Right cardiac atrium (tissue), 5 donors: ENCODE results near the gene CENPF. TPM values are rescaled to one million over a fixed set of nuclear protein-coding genes. Genes with fewer than 3 reads are reported as not detected.
A peak's percentile ranks its signal among the peaks of the same experiment; 100 is the strongest.
"Not testable (repeated sequence)": the region's sequence is repeated elsewhere in the genome, so short reads cannot be mapped to it uniquely, and the experiment has no call there.

Source experiments
- ATAC-seq, 2 donors: fragments of 200-7000 bp; cut with Tn5 transposase; one replicate each; pipeline versions ENCODE4 v1.8.0 to v1.9.1; 2020; ENCODE audit warnings: moderate library complexity in 2 of 2, mild to moderate bottlenecking in 1 of 2
- DNase-seq, 3 donors: peaks; one replicate each; pipeline ENCODE4 v3.0.0-alpha.2; 2020
- H3K27ac ChIP-seq: one replicate; pipeline ENCODE4 v1.5.1; 2013; ENCODE audit warnings: mild to moderate bottlenecking, low read length, control low read depth, moderate library complexity
- H3K27me3 ChIP-seq: one replicate; pipeline ENCODE4 v1.6.1; 2013; ENCODE audit not compliant: control insufficient read depth, insufficient read depth
- H3K4me1 ChIP-seq: one replicate; pipeline ENCODE4 v1.6.1; 2013; ENCODE audit warnings: low read length; ENCODE audit not compliant: control insufficient read depth, insufficient read depth
- H3K4me3 ChIP-seq: one replicate; pipeline ENCODE4 v1.5.1; 2013; ENCODE audit warnings: low read length, control low read depth
- H3K9me3 ChIP-seq: one replicate; pipeline ENCODE4 v1.6.1; 2013; ENCODE audit warnings: low read length; ENCODE audit not compliant: control insufficient read depth
- WGBS: extraction: QIAGEN DNeasy Blood & Tissue Kit; methylation state at CpG from one replicate; pipeline ENCODE4 v1.1.7; 2013; 5-methylcytosine and 5-hydroxymethylcytosine counted together
- intact Hi-C, 4 donors: fragments of 100-400 bp; cut with DNase I; formaldehyde crosslinking; loops; one replicate each; pipeline versions ENCODE4 v1.11.0 to v1.14.0; 2022 to 2023
- polyA plus RNA-seq: library from polyadenylated mRNA; stranded (reverse); fragments of 200-250 nt; gene quantifications from one replicate; pipeline ENCODE4 v1.2.3, GENCODE V29; 2013
- total RNA-seq, 4 donors: library from RNA; stranded (reverse); fragmentation: NEBNext Ultra II Directional; extraction: Animal tissue kit (Norgen Biotek cat#: 25700); gene quantifications; one replicate each; pipeline ENCODE4 v1.2.1, GENCODE V29; 2021
- donor health status: healthy with polysubstance abuse.
- donor health status: DM: no; HTN: yes; CAD: no.
- donor health status: DM: no; HTN: no; CAD: no.
- donor health status: DM: no; HTN: yes; CAD: no; lungs with severe emphysema.
- donor health status: DM: yes; HTN: yes; CAD: no.

CENPF gene
- total and polyA plus RNA-seq, 5 donors = 0.29 to 2.3 (median 0.39) TPM

- DNase-seq (no peak), ATAC-seq (no peak)
- Histone ChIP-seq H3K4me1 (no peaks in the 10 kb centered on the region), H3K4me3 (no peak overlapping the region), H3K9me3 (no peaks in the 10 kb centered on the region), H3K27ac (no peak overlapping the region), H3K27me3 (no peaks in the 10 kb centered on the region)
- WGBS = 94% methylated on average over 8 of the region's 8 CpGs
- intact Hi-C loops = loop anchor here in 2 of 4 donors (5.0 to 10.0 kb wide), 2 partner anchors 860 to 862 kb away; no protein-coding TSS in a partner anchor
Measured at GRCh38 chr1:214664651-214665433, 61.8 kb downstream of the CENPF start.

GRCh38 chr1:214665606-214666110 lies 62.7 kb downstream of the CENPF start:
- intact Hi-C loops = loop anchor here in 1 of 4 donors (10.0 kb wide), 1 partner anchor 859 kb away; no protein-coding TSS in a partner anchor
- no peak for ATAC-seq
- WGBS = 95% methylated on average over 4 of the region's 4 CpGs
- Histone ChIP-seq H3K4me3 (no peak overlapping the region), H3K4me1 (peaks cover 3% of the 10 kb centered on the region), H3K27ac (no peak overlapping the region), H3K9me3 (no peaks in the 10 kb centered on the region), H3K27me3 (no peaks in the 10 kb centered on the region)
- no peak for DNase-seq

GRCh38 chr1:214666674-214667073 lies 63.7 kb downstream of the CENPF start:
- ATAC-seq (no peak), DNase-seq (no peak)
- intact Hi-C loops = loop anchor here in 1 of 4 donors (10.0 kb wide), 1 partner anchor 858 kb away; no protein-coding TSS in a partner anchor
- no peaks in the 10 kb centered on the region for H3K9me3 ChIP-seq
- H3K27me3 ChIP-seq = no peaks in the 10 kb centered on the region
- H3K4me3 ChIP-seq = no peak overlapping the region
- H3K27ac ChIP-seq = no peak overlapping the region
- peaks cover 3% of the 10 kb centered on the region for H3K4me1 ChIP-seq
- WGBS = 90% methylated on average over 2 of the region's 2 CpGs

- Histone ChIP-seq H3K9me3 (no peaks in the 10 kb centered on the region), H3K4me1 (peaks cover 3% of the 10 kb centered on the region), H3K4me3 (no peak overlapping the region), H3K27me3 (no peaks in the 10 kb centered on the region), H3K27ac (no peak overlapping the region)
- 23% methylated on average over 2 of the region's 2 CpGs for WGBS
- DNase-seq (peak; percentile 46 to 84 (median 81)), ATAC-seq (peak; percentile 62 to 66)
- intact Hi-C loops = no loop called here
Measured at GRCh38 chr1:214670098-214670497, 67.1 kb downstream of the CENPF start.

- WGBS = 85% methylated on average over 26 of the region's 29 CpGs
Measured at GRCh38 chr1:214673029-214673428, 70.0 kb downstream of the CENPF start.

GRCh38 chr1:214673576-214673975 lies 70.6 kb downstream of the CENPF start:
- ATAC-seq (no peak), DNase-seq (no peak)
- Histone ChIP-seq H3K4me3 (no peak overlapping the region), H3K27me3 (no peaks in the 10 kb centered on the region), H3K27ac (no peak overlapping the region), H3K9me3 (no peaks in the 10 kb centered on the region), H3K4me1 (peaks cover 3% of the 10 kb centered on the region)
- WGBS = 89% methylated on average over 8 of the region's 8 CpGs
- intact Hi-C loops = no loop called here

More at GRCh38 chr1:214673029-214673428, 70.0 kb downstream of the CENPF start:
- intact Hi-C loops, DNase-seq, H3K27me3 ChIP-seq, H3K4me3 ChIP-seq, H3K27ac ChIP-seq, H3K9me3 ChIP-seq, H3K4me1 ChIP-seq, ATAC-seq: not testable (repeated sequence)

GRCh38 chr1:214675524-214675923 lies 72.5 kb downstream of the CENPF start:
- DNase-seq, intact Hi-C loops, H3K27me3 ChIP-seq, H3K4me1 ChIP-seq, H3K4me3 ChIP-seq, ATAC-seq, H3K9me3 ChIP-seq, H3K27ac ChIP-seq: not testable (repeated sequence)
- WGBS = 95% methylated on average over 1 of the region's 1 CpG

- no peak overlapping the region for H3K4me3 ChIP-seq
- DNase-seq (no peak), ATAC-seq (no peak)
- no peaks in the 10 kb centered on the region for H3K27me3 ChIP-seq
- intact Hi-C loops = no loop called here
- H3K9me3 ChIP-seq = no peaks in the 10 kb centered on the region
- H3K27ac ChIP-seq = no peak overlapping the region
- WGBS = 76% methylated on average over 4 of the region's 4 CpGs
- no peaks in the 10 kb centered on the region for H3K4me1 ChIP-seq
Measured at GRCh38 chr1:214676747-214677146, 73.8 kb downstream of the CENPF start.

- Histone ChIP-seq H3K4me1 (no peaks in the 10 kb centered on the region), H3K27ac (no peak overlapping the region), H3K9me3 (no peaks in the 10 kb centered on the region), H3K4me3 (no peak overlapping the region), H3K27me3 (no peaks in the 10 kb centered on the region)
- intact Hi-C loops = no loop called here
- WGBS = 88% methylated on average over 2 of the region's 2 CpGs
- DNase-seq (no peak), ATAC-seq (no peak)
Measured at GRCh38 chr1:214677945-214678344, 75.0 kb downstream of the CENPF start.

- WGBS = 79% methylated on average over 2 of the region's 2 CpGs
Measured at GRCh38 chr1:214678386-214678785, 75.4 kb downstream of the CENPF start.

GRCh38 chr1:214683621-214684020 lies 80.6 kb downstream of the CENPF start:
- Histone ChIP-seq H3K4me3 (no peak overlapping the region), H3K4me1 (no peaks in the 10 kb centered on the region), H3K27me3 (no peaks in the 10 kb centered on the region), H3K27ac (no peak overlapping the region), H3K9me3 (no peaks in the 10 kb centered on the region)
- DNase-seq = no peak
- WGBS = 80% methylated on average over 3 of the region's 3 CpGs
- intact Hi-C loops = no loop called here
- no peak for ATAC-seq

More at GRCh38 chr1:214678386-214678785, 75.4 kb downstream of the CENPF start:
- ATAC-seq (no peak), DNase-seq (no peak)
- intact Hi-C loops = no loop called here
- Histone ChIP-seq H3K4me3 (no peak overlapping the region), H3K4me1 (no peaks in the 10 kb centered on the region), H3K9me3 (no peaks in the 10 kb centered on the region), H3K27ac (no peak overlapping the region), H3K27me3 (no peaks in the 10 kb centered on the region)
